Coronary artery (tissue), 2 donors: Measurements from ENCODE around the gene KRTAP5-1.
A peak's percentile ranks its signal among the peaks of the same experiment; 100 is the strongest.

Experiments
- DNase-seq: peaks from one replicate; pipeline ENCODE4 v3.0.0-alpha.2; 2017; ENCODE audit warnings: low spot score
- H3K27ac ChIP-seq, 2 donors: fragments of 200-600 bp; sonication (generic); one replicate each; pipeline ENCODE4 v1.5.1; 2016 to 2019
- H3K4me3 ChIP-seq: fragments of 200-600 bp; sonication (generic); 2 replicates; pipeline ENCODE4 v1.5.1; 2016; ENCODE audit warnings: mild to moderate bottlenecking, moderate library complexity
- TF ChIP-seq, protein P1 (sequence below): fragments of 200-600 bp; sonication (generic); IDR thresholded peaks from one replicate; pipeline ENCODE4 v1.5.1; 2019; ENCODE audit warnings: antibody characterized with exemption

The KRTAP5-1 gene

DNA sequence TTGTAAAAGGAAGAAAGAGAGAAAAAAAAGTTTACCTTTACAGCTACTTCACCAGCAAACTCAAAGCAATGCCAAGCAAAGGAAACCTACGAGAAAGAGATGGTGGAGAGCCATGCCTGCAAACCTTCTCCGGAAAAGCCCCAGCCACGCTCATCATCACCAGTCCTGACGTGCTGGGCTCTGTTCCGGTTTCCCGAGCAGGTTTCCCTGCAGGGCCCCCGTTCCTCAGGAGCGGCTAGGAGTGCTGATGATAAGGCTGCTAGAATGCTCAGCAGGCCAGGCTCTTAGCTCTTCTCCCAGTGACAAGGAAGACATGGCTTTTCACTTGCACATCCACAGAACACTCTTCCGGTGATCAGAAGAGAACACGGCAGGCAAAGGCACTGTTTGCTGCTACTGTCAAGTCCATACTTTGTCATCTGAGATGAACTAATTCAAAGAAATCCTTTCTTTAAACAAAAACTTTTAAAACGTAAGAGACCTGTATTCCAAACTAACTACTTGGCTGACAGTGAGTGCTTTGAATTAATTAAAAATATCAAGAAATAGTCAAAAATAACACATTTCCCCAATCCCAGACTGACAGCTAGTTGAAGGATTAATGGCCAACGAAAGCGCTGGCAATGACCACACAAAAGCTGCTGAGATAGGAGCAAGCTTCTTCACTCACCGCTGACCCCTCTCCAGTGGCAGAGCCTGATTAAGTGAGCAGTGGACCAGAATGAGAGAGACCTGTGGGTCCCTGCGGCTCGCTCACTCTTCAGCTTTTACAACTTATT lies 48.8 kb downstream of the KRTAP5-1 start:
- TF ChIP-seq, protein P1, sequence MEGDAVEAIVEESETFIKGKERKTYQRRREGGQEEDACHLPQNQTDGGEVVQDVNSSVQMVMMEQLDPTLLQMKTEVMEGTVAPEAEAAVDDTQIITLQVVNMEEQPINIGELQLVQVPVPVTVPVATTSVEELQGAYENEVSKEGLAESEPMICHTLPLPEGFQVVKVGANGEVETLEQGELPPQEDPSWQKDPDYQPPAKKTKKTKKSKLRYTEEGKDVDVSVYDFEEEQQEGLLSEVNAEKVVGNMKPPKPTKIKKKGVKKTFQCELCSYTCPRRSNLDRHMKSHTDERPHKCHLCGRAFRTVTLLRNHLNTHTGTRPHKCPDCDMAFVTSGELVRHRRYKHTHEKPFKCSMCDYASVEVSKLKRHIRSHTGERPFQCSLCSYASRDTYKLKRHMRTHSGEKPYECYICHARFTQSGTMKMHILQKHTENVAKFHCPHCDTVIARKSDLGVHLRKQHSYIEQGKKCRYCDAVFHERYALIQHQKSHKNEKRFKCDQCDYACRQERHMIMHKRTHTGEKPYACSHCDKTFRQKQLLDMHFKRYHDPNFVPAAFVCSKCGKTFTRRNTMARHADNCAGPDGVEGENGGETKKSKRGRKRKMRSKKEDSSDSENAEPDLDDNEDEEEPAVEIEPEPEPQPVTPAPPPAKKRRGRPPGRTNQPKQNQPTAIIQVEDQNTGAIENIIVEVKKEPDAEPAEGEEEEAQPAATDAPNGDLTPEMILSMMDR = no peak
- DNase-seq = no peak
- peak overlapping the region in 1 of 2 donors; percentile 49 for H3K27ac ChIP-seq
- no peak overlapping the region for H3K4me3 ChIP-seq

GRCh38 chr11:1534682-1535081 lies 50.4 kb downstream of the KRTAP5-1 start:
- H3K4me3 ChIP-seq = peak overlapping the region; percentile 1
- no peak for DNase-seq
- H3K27ac ChIP-seq = peak overlapping the region; percentile 34 to 66
- TF ChIP-seq, protein P1 = no peak
